ENCODE results near the gene WDR45.

The WDR45 gene

DNA sequence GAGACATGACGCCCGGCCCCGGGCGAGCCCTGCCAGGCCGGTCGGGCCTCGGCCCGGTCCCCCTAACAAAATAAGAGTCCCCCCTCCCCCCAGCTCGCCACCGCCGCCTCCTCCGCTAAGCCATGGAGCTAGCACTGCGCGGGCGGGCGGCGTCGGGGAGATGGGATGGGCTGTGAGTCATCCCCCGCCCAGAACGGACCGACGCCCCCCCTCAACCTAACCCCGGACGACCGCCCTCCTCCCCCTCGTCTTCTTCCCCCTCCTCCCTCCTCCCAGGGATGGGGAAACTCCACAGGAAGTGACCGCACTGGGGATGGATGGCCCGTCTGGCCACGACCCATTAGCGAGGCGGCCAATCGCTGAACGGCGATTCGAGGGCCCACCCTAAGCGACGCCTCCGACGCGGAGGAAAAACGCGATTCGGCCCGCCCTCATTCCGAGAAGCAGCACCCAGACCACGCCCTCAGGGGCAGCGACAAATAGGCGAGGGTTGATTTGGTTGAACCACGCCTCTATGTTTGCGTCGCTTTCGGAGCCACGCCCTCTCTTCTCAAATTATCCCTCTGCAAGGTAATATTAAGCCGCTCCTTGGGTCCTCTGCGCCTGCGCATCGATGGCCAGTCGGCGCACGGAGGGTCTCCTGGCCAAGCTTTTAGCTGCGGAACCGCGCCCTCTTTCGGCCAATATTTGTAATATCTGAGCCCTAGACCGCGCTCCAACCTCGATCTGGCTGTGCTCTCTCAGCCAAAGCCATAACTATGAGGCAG lies 36.3 kb downstream of the WDR45 start, which contains the start of gene TFE3:
Gene TFE3 (minus strand): TSS at position 138 of the 767 bp plus-strand sequence. CDS start 131 bp downstream, at position 7.
- peak; percentile 96 for DNase-seq

DNA sequence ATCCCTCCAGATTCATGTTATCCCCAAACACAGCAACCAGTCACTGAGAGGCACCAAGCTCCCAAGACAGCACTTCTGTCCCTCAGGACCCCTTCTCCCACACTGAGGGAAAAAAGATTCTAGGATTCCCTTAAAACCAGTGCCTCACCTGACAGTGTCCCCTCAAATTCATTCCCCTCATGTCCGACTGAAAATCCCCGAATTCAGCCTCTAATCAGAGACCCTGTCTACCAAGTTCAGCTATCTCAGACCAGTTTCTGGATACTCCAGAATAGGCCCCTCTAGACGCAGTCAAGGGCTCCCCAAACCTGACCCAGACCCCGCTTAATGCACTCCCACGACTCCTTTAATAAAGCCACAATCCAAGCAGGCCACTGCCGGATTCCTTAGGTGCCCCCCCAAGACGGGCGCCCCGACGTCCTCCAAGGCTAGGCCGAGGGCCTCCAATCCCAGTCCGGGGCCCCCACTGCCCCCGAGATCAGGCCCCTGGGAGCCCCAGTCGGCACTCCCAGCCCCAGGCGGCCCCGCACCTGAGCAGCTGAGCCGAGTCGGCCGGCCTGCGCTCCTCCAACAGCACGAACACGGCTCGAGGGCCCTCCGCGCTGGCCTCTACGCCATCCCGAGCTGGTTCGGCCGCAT lies 37.0 kb downstream of the WDR45 start:
- DNase-seq, result no peak

DNA sequence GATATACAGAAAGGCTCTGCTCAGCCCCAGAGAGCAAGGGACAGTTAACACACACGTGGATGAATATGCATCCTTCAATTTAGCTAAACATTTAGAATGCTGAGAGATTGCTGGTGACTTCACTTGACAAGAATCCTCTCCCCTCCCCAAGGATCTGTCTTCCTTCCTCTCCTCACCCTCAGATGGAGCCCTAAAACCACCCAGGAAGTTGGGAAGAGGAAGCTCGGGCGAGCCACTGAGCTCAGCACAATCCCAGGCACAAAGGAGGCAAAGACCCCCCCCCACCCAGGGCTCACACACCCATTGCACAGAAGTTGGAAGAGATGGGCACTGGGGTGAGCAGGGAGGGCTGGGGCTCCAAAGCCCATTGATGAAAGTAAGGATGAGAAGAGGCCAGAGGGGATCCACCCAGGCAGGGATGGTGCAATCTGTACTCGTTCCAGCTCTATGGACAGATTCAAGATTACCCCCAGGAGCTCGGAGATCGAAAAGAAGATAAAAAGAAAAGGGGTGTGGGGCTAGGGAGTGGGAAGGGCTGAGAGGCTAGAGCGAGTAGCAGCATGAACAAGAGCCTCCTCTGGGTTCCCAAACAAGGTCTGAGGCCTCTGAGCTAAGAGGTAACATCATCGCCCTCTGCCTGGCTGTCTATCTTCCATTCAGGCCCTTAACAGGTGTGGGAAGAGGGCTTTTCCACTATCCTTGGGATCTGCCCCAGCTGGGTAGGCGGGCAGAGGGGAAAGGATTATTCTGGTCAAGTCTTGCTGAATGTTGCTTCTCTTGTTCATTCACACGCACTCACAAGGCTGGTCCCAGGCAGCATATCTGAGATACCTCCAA lies 37.7 kb downstream of the WDR45 start:
- no peak for DNase-seq

DNA sequence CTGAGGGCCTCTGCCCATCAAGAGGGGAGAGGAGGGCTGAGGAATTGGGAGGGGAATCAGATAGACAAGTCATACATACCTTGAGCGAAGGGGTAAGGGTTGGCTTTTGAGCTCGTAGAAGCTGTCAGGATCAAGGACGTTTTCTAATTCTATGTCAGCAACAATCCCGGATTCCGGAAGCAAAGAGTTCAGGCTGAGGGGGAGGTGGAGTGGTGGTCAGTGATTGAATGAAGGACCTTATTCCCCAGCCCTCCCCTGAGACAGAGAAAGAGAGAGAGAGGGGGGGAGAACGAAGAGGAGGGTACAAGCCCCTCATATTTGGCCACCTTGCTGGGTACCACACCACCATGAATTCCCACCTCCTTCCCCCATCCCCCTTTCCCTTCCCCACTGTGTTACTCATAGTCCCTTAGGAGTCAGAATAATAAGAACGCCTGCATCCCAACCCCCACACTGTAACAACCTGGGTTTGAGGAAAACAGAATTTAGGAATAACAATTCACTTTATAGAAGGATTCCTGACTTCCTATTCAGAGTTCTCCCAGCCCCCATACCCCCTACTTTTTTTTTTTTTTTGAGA lies 39.2 kb downstream of the WDR45 start:
- DNase-seq, result no peak

DNA sequence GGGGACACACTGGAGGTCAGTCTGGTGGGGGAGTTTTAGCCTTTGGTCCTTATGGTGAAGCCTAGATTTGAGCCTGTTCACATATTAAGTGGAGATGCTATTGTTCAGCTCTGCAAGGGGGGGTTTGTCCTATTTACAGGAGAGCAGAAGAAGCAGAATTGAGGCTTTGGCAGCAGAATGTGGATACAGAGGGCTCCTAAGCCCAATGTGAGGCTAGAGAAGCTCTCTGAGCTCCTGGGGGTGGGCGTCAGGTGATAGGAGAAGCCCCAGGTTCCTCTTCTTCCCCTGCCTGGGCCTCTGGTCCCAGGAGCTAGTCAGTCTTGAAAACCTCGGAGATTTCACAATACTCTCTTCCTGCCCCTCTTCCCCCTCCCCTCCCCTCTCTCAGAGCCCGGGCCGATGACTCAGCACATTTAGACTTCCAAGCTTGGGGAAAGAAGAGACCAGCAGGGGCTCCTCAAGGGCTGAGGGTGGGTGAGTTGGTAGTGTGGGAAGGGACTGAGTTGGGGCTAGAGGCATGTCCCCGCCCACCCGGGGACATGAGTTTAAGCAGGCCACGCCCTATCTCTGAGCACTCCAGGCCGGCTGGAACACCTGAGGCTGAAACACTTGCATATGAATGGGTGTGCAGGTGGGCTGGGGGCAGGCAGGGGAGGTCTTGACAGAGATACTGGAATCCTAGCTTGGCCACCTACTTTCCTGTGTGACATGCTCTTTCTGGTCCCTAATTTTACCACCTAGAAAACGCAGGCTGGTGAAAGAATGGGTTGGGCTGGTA lies 39.9 kb downstream of the WDR45 start:
- peak; percentile 31 for DNase-seq

DNA sequence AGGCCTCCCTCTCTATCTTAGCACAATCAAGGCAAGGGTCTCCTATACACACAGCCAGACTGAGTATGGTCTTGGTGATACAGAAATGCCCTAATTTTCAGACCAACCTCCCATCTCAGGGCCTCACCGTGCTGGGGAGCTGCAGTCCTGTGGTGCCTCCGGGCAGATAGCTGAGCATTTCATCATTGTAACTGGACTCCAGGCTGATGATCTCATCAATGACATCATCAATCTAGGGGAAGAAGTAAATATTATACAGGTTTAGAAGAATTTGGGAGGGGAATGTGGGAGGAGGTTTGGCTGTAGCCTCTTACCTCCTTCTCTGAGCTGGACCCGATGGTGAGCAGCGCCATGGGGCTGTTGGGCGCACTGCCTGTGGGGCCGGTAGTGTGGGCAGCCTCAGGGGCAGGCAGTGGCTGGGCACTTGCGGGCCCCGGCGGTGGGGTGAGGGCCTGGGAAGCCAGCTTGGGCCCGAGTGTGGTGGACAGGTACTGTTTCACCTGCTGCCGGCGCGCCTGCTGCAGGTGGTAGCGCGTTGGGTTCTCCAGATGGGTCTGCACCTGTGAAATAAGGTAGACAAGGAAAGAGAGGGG lies 41.7 kb downstream of the WDR45 start:
- no peak for DNase-seq

DNA sequence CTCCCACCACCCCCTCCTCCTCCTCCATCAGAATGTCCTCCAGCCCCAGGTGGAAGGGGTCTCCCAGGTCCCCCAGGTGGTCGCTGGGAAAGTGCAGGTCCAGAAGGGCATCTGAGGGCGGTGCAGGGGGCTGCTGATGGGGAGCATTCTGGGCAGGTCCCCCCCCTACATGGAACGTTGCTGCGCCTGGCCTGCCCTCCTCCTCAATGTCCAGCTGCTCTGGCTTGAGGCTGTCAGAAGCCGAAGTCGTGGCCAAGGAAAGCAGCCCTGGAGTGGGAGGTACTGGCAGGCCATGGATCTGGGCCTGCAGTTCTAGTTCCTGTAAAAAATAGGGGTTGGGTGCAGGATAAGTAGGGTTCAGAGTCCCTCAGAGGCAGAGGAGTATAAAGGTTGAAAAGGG lies 49.4 kb downstream of the WDR45 start:
- no peak for DNase-seq

DNA sequence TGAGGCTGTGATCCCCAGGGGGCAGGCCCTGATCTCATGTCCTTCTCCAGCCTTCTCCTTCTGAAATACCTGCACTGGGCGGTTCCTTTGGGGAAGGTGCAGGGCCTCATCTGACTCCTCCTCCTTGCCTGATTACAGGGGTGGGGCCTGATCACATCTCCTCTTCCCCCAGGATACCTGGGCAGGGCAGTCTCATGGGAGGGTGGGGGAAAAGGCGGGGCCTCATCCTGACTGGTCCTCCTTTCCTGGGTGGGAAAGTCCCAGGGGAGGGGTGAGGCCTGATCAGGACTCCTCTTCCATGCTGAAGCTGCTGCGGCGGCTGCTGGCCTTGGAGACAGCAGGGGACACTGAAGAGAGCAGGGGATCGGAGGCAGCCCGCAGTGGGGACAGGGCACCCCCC lies 49.8 kb downstream of the WDR45 start:
- no peak for DNase-seq

Data from stimulated activated naive CD4-positive, alpha-beta T cell treated with Interleukin-2 at 50 U/mL for 16 hours (primary cell).